Measurements from ENCODE around the gene ENPP7.
"Not testable (repeated sequence)": the region's sequence is repeated elsewhere in the genome, so short reads cannot be mapped to it uniquely, and the experiment has no call there.

ENPP7 gene

GRCh38 chr17:79749958-79750357 lies 19.2 kb downstream of the ENPP7 start:
- DNase-seq, result no peak

GRCh38 chr17:79750650-79751545 lies 20.2 kb downstream of the ENPP7 start:
- DNase-seq, result no peak

- DNase-seq, result no peak
Observed at GRCh38 chr17:79752175-79752574, 21.4 kb downstream of the ENPP7 start.

- no peak for DNase-seq
Observed at GRCh38 chr17:79754370-79754769, 23.6 kb downstream of the ENPP7 start.

GRCh38 chr17:79754903-79755302 lies 24.2 kb downstream of the ENPP7 start:
- DNase-seq, result not testable (repeated sequence)

- no peak for DNase-seq
Observed at GRCh38 chr17:79755591-79755990, 24.8 kb downstream of the ENPP7 start.

- DNase-seq, result no peak
Observed at GRCh38 chr17:79757140-79757745, 26.5 kb downstream of the ENPP7 start.

GRCh38 chr17:79758271-79758670 lies 27.5 kb downstream of the ENPP7 start:
- DNase-seq, result no peak

GRCh38 chr17:79760197-79760906 lies 29.6 kb downstream of the ENPP7 start:
- DNase-seq, result no peak

- DNase-seq, result no peak
Observed at GRCh38 chr17:79761894-79762589, 31.3 kb downstream of the ENPP7 start.

GRCh38 chr17:79765708-79766107 lies 35.0 kb downstream of the ENPP7 start:
- no peak for DNase-seq

GRCh38 chr17:79769570-79770506 lies 39.1 kb downstream of the ENPP7 start:
- DNase-seq, result no peak

- no peak for DNase-seq
Observed at GRCh38 chr17:79771276-79771675, 40.5 kb downstream of the ENPP7 start.

- DNase-seq, result not testable (repeated sequence)
Observed at GRCh38 chr17:79772726-79773125, 42.0 kb downstream of the ENPP7 start.

- no peak for DNase-seq
Observed at GRCh38 chr17:79774561-79774975, 43.8 kb downstream of the ENPP7 start.

- no peak for DNase-seq
Observed at GRCh38 chr17:79775632-79776031, 44.9 kb downstream of the ENPP7 start.

- no peak for DNase-seq
Observed at GRCh38 chr17:79776376-79777119, 45.8 kb downstream of the ENPP7 start.

- peak; percentile 85 for DNase-seq
Observed at GRCh38 chr17:79777120-79777893, 46.6 kb downstream of the ENPP7 start.

GRCh38 chr17:79777894-79778503 lies 47.3 kb downstream of the ENPP7 start, which contains the start of gene CBX2:
Gene CBX2, plus strand, starts transcription at chr17:79778148. Its CDS starts 88 bp downstream, at chr17:79778236.
- peak; percentile 91 for DNase-seq

All from islet precursor cell (in vitro differentiated cells).